ENCODE results near the gene CABP2.

- TF ChIP-seq, protein P1, sequence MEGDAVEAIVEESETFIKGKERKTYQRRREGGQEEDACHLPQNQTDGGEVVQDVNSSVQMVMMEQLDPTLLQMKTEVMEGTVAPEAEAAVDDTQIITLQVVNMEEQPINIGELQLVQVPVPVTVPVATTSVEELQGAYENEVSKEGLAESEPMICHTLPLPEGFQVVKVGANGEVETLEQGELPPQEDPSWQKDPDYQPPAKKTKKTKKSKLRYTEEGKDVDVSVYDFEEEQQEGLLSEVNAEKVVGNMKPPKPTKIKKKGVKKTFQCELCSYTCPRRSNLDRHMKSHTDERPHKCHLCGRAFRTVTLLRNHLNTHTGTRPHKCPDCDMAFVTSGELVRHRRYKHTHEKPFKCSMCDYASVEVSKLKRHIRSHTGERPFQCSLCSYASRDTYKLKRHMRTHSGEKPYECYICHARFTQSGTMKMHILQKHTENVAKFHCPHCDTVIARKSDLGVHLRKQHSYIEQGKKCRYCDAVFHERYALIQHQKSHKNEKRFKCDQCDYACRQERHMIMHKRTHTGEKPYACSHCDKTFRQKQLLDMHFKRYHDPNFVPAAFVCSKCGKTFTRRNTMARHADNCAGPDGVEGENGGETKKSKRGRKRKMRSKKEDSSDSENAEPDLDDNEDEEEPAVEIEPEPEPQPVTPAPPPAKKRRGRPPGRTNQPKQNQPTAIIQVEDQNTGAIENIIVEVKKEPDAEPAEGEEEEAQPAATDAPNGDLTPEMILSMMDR (IDR thresholded peaks at IDR 0.05), result no peak
- TF ChIP-seq POLR2A (IDR thresholded peaks at IDR 0.05), result no peak
These were observed 19.9 kb downstream of the CABP2 start for GRCh38 chr11:67503119-67504004.

Measured in Peyer's patch (tissue), 4 donors.